Lower leg skin (tissue), 3 donors: Measurements from ENCODE around the gene ENAH.

Experiments used
- POLR2A ChIP-seq, 2 donors: fragments of 450-650 bp; IDR thresholded peaks; one replicate each; pipeline ENCODE4 v1.6.1; 2016 to 2017; ENCODE audit warnings: antibody characterized with exemption in 2 of 2, mild to moderate bottlenecking in 1 of 2, moderate library complexity in 1 of 2
- TF ChIP-seq, protein P1 (sequence below), 3 donors: fragments of 450-650 bp; IDR thresholded peaks; one replicate each; pipeline ENCODE4 v1.5.1; 2016; ENCODE audit warnings: antibody characterized with exemption in 3 of 3, mild to moderate bottlenecking in 3 of 3, moderate library complexity in 2 of 3

DNA sequence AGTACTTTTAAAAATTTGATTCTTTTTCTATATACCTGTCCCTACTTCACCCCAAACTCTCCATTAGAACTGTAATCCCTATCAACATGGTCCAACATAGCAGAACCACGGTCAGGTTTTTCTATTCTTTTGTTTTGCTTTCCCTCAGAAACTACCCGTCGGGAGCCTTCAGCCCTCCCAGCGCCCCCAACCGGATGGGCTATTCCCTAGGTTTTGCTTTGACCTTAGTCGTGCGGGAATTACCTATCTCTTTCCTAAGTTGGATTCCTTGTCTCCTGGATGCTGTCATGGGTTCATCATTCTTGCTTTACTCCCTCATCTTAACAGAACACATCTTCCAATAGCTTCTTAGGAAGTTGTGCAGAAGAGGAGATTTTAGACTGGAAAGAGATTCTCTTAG, 127.5 kb downstream of the ENAH start:
- TF ChIP-seq, protein P1, sequence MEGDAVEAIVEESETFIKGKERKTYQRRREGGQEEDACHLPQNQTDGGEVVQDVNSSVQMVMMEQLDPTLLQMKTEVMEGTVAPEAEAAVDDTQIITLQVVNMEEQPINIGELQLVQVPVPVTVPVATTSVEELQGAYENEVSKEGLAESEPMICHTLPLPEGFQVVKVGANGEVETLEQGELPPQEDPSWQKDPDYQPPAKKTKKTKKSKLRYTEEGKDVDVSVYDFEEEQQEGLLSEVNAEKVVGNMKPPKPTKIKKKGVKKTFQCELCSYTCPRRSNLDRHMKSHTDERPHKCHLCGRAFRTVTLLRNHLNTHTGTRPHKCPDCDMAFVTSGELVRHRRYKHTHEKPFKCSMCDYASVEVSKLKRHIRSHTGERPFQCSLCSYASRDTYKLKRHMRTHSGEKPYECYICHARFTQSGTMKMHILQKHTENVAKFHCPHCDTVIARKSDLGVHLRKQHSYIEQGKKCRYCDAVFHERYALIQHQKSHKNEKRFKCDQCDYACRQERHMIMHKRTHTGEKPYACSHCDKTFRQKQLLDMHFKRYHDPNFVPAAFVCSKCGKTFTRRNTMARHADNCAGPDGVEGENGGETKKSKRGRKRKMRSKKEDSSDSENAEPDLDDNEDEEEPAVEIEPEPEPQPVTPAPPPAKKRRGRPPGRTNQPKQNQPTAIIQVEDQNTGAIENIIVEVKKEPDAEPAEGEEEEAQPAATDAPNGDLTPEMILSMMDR (IDR thresholded peaks at IDR 0.05): no peak
- TF ChIP-seq POLR2A (IDR thresholded peaks at IDR 0.05): no peak
